KMS-11 (cell line): ENCODE measurements around the gene CDH3.

Source experiments
- H2AFZ ChIP-seq: fragments of 200-600 bp; sonication (generic); 2 replicates; pipeline ENCODE4 v1.6.1; 2016; ENCODE audit warnings: antibody characterized with exemption, mixed run types, low read depth
- H3K27ac ChIP-seq: fragments of 200-600 bp; sonication (generic); 2 replicates; pipeline ENCODE4 v1.6.1; 2016; ENCODE audit warnings: mild to moderate bottlenecking, mixed run types
- H3K27me3 ChIP-seq: fragments of 200-600 bp; sonication (generic); 2 replicates; pipeline ENCODE4 v1.6.1; 2017; ENCODE audit warnings: mild to moderate bottlenecking, low read depth, mixed run types, moderate library complexity; ENCODE audit not compliant: insufficient read depth
- H3K36me3 ChIP-seq: fragments of 200-600 bp; sonication (generic); 2 replicates; pipeline ENCODE4 v1.6.1; 2017; ENCODE audit warnings: mild to moderate bottlenecking, mixed run types; ENCODE audit not compliant: insufficient read depth
- H3K4me1 ChIP-seq: fragments of 200-600 bp; sonication (generic); 2 replicates; pipeline ENCODE4 v1.6.1; 2016; ENCODE audit warnings: mild to moderate bottlenecking, low read depth, mixed run types; ENCODE audit not compliant: poor library complexity, severe bottlenecking
- H3K4me2 ChIP-seq: fragments of 200-600 bp; sonication (generic); 2 replicates; pipeline ENCODE4 v1.7.0; 2016; ENCODE audit warnings: mild to moderate bottlenecking, mixed run types
- H3K4me3 ChIP-seq: fragments of 200-600 bp; sonication (generic); IDR thresholded peaks from 2 replicates; pipeline ENCODE4 v1.6.1; 2017; ENCODE audit warnings: low read depth, low read length, mixed read lengths; ENCODE audit not compliant: insufficient read depth
- H3K79me2 ChIP-seq: fragments of 200-600 bp; sonication (generic); 2 replicates; pipeline ENCODE4 v1.6.1; 2016; ENCODE audit warnings: low read depth, mixed run types; ENCODE audit not compliant: insufficient read depth
- H3K9ac ChIP-seq: fragments of 200-600 bp; sonication (generic); 2 replicates; pipeline ENCODE4 v1.6.1; 2016; ENCODE audit warnings: mild to moderate bottlenecking, mixed run types
- H4K20me1 ChIP-seq: fragments of 200-600 bp; sonication (generic); 2 replicates; pipeline ENCODE4 v1.6.1; 2016; ENCODE audit warnings: mild to moderate bottlenecking, mixed run types; ENCODE audit not compliant: insufficient read depth
- TF ChIP-seq, protein P1 (sequence below): fragments of 200-600 bp; sonication (generic); conservative IDR thresholded peaks from 2 replicates; pipeline ENCODE4 v1.6.1; 2017; ENCODE audit warnings: low read depth, mild to moderate bottlenecking, antibody characterized with exemption, low read length, moderate library complexity, mixed read lengths

Gene CDH3

DNA sequence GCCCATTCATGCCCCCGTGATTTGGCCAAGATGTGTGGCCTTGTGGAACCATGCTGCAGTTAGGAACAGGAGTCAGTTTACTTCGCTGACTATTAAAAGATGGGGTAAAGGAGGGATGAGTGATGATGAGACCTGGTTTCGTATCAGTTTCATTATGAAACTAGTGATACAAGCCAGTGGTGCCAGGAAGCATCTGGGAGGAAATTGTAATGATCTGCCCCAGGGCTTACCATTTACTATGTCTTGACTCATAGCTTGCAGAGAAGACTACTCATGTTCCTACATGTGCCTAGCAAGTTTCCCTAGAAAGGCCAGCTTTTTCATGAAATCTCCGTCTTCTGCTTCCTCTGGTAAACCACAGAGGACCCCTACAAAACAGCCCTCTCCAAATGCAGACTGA, 23.2 kb downstream of the CDH3 start:
- Histone ChIP-seq H2AFZ (no peak overlapping the region), H3K4me1 (no peaks in the 10 kb centered on the region), H3K9ac (no peak overlapping the region), H3K4me2 (no peak overlapping the region), H3K27me3 (no peaks in the 10 kb centered on the region), H3K36me3 (no peaks in the 10 kb centered on the region), H3K4me3 (no peak overlapping the region), H3K79me2 (no peaks in the 10 kb centered on the region), H3K27ac (no peak overlapping the region), H4K20me1 (no peaks in the 10 kb centered on the region)
- TF ChIP-seq, protein P1, sequence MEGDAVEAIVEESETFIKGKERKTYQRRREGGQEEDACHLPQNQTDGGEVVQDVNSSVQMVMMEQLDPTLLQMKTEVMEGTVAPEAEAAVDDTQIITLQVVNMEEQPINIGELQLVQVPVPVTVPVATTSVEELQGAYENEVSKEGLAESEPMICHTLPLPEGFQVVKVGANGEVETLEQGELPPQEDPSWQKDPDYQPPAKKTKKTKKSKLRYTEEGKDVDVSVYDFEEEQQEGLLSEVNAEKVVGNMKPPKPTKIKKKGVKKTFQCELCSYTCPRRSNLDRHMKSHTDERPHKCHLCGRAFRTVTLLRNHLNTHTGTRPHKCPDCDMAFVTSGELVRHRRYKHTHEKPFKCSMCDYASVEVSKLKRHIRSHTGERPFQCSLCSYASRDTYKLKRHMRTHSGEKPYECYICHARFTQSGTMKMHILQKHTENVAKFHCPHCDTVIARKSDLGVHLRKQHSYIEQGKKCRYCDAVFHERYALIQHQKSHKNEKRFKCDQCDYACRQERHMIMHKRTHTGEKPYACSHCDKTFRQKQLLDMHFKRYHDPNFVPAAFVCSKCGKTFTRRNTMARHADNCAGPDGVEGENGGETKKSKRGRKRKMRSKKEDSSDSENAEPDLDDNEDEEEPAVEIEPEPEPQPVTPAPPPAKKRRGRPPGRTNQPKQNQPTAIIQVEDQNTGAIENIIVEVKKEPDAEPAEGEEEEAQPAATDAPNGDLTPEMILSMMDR: no peak

DNA sequence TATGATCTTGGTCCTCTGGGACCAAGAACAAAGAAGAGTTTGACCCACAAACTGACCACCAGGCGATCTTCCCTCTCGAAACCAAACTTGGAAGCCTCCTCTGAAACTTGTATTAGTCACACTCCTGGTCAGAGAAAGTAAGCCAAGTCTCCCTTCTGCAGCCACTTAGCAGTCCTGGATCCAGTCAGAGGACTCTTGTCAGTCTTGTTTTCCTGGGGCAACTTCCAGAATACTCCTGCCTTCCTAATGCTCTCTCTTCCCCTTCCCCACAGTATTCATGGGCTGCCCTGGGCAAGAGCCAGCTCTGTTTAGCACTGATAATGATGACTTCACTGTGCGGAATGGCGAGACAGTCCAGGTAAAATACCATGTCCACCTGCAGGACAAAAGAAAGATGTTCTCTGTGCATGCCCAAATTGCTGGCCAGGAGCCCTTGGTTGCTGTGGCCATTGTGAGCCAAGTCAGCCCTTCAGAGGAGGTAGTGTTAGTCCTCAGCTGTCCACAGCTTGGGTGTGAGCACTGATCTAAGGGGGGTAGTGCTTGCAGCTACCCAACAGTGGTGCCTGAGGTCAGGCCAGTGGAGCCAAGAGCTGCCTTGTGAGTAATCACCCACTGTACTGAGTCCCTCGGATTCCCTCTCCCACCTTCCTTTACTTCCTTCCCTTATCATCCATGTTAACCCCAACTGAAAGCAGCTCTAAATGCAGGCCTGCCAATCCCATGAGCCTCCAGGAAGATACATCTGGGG, 31.2 kb downstream of the CDH3 start:
- H3K27ac ChIP-seq: no peak overlapping the region
- no peaks in the 10 kb centered on the region for H3K36me3 ChIP-seq
- no peaks in the 10 kb centered on the region for H3K27me3 ChIP-seq
- H3K79me2 ChIP-seq: no peaks in the 10 kb centered on the region
- TF ChIP-seq, protein P1: no peak
- no peak overlapping the region for H3K9ac ChIP-seq
- no peaks in the 10 kb centered on the region for H3K4me1 ChIP-seq
- H4K20me1 ChIP-seq: no peaks in the 10 kb centered on the region
- no peak overlapping the region for H3K4me3 ChIP-seq
- no peak overlapping the region for H2AFZ ChIP-seq
- H3K4me2 ChIP-seq: no peak overlapping the region

DNA sequence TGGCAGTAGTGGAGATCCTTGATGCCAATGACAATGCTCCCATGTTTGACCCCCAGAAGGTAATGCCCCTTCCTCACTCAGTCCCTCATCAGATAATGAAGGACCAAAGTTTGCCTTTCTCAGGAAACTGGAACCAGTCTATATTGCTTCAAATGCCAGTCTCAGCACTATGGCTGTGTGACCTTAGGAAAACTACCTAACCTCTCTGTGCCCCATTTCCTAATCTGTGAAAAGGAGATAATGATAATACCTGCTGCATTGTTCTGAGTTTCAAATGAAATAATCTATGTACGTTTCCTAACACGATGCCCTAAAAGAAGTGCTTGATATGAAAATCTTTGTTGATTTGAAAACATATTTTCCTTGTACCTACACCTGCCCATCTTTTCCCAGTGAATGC, 35.9 kb downstream of the CDH3 start:
- Histone ChIP-seq H3K79me2 (no peaks in the 10 kb centered on the region), H3K27ac (no peak overlapping the region), H3K27me3 (no peaks in the 10 kb centered on the region), H3K4me3 (no peak overlapping the region), H4K20me1 (no peaks in the 10 kb centered on the region), H3K9ac (no peak overlapping the region), H3K4me1 (no peaks in the 10 kb centered on the region), H3K4me2 (no peak overlapping the region), H3K36me3 (no peaks in the 10 kb centered on the region), H2AFZ (no peak overlapping the region)
- TF ChIP-seq, protein P1: no peak

DNA sequence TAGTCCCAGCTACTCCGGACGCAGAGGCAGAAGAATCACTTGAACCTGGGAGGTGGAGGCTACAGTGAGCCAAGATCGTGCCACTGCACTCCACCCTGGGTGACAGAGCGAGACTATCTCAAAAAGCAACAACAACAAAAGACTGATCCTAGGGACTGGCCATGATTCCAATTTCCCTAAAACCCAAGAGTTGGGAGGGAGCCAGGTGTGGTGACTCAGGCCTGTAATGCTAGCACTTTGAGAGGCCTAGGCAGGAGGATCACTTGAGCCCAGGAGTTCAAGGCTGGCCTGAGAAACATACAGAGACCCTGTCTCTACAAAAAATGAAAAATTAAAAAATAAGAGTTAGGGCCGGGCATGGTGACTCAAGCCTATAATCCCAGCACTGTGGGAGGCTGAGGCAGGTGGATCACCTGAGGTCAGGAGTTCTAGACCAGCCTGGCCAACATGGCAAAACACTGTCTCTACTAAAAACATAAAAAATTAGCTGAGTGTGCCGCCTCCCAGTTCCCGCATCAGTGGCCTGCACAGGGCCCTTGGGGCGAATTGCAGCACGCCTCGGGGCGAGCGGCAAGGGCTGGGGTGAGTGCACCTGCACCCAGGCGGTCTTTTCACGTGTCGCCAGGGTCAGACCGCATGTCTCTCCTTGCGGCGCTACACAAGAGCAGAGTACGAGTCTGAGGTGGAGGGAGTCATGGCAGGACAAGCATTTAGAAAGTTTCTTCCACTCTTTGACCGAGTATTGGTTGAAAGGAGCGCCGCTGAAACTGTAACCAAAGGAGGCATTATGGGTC, 40.8 kb downstream of the CDH3 start:
- Histone ChIP-seq H3K36me3 (no peaks in the 10 kb centered on the region), H3K27ac (no peak overlapping the region), H3K79me2 (no peaks in the 10 kb centered on the region), H3K9ac (no peak overlapping the region), H3K4me3 (no peak overlapping the region), H3K4me2 (no peak overlapping the region), H3K27me3 (no peaks in the 10 kb centered on the region), H4K20me1 (no peaks in the 10 kb centered on the region), H3K4me1 (no peaks in the 10 kb centered on the region), H2AFZ (no peak overlapping the region)
- TF ChIP-seq, protein P1: no peak
